IPS-20b (cell line): ENCODE results near the gene ORC2.
"Not testable (repeated sequence)": the region's sequence is repeated elsewhere in the genome, so short reads cannot be mapped to it uniquely, and the experiment has no call there.

Source experiments
- H3K27ac ChIP-seq: one replicate; pipeline ENCODE4 v1.5.1; 2013; ENCODE audit warnings: low read length
- H3K27me3 ChIP-seq: 2 replicates; pipeline ENCODE4 v1.6.1; 2013; ENCODE audit warnings: mild to moderate bottlenecking, low read length, inconsistent platforms; ENCODE audit not compliant: insufficient read depth
- H3K36me3 ChIP-seq: 2 replicates; pipeline ENCODE4 v1.6.1; 2013; ENCODE audit warnings: low read depth, mild to moderate bottlenecking, inconsistent platforms, low read length, moderate library complexity; ENCODE audit not compliant: insufficient read depth
- H3K4me1 ChIP-seq: 2 replicates; pipeline ENCODE4 v1.6.1; 2013; ENCODE audit warnings: mild to moderate bottlenecking, control low read depth, inconsistent platforms, low read length, moderate library complexity; ENCODE audit not compliant: insufficient read depth
- H3K4me3 ChIP-seq: 2 replicates; pipeline ENCODE4 v1.5.1; 2013; ENCODE audit warnings: mild to moderate bottlenecking, low read length, inconsistent platforms
- H3K9ac ChIP-seq: 2 replicates; pipeline ENCODE4 v1.6.1; 2013; ENCODE audit warnings: low read depth, mild to moderate bottlenecking, inconsistent platforms, low read length, moderate library complexity
- H3K9me3 ChIP-seq: 2 replicates; pipeline ENCODE4 v1.6.1; 2013; ENCODE audit warnings: mild to moderate bottlenecking, low read depth, low read length, inconsistent platforms; ENCODE audit not compliant: insufficient read depth

ORC2 gene

GRCh38 chr2:200968162-200968561 lies 4.7 kb upstream of the ORC2 start:
- peaks cover 3% of the 10 kb centered on the region; the same call in 1 of the 2 replicates for H3K4me1 ChIP-seq
- H3K36me3 ChIP-seq = no peaks in the 10 kb centered on the region
- H3K27ac ChIP-seq = no peak overlapping the region
- no peak overlapping the region for H3K9ac ChIP-seq
- no peaks in the 10 kb centered on the region for H3K9me3 ChIP-seq
- H3K4me3 ChIP-seq = no peak overlapping the region
- H3K27me3 ChIP-seq = no peaks in the 10 kb centered on the region

- no peaks in the 10 kb centered on the region for H3K9me3 ChIP-seq
- no peak overlapping the region for H3K9ac ChIP-seq
- H3K36me3 ChIP-seq = no peaks in the 10 kb centered on the region
- no peak overlapping the region for H3K27ac ChIP-seq
- no peak overlapping the region for H3K4me3 ChIP-seq
- H3K27me3 ChIP-seq = no peaks in the 10 kb centered on the region
- H3K4me1 ChIP-seq = peaks cover 6% of the 10 kb centered on the region
Observed at GRCh38 chr2:200966770-200967169, 3.3 kb upstream of the ORC2 start.

- peaks cover 13% of the 10 kb centered on the region for H3K36me3 ChIP-seq
- no peaks in the 10 kb centered on the region for H3K9me3 ChIP-seq
- H3K27ac ChIP-seq = no peak overlapping the region
- H3K9ac ChIP-seq = peak overlapping the region; percentile 94
- H3K4me3 ChIP-seq = peak overlapping the region; percentile 99
- H3K27me3 ChIP-seq = no peaks in the 10 kb centered on the region
- H3K4me1 ChIP-seq = peaks cover 10% of the 10 kb centered on the region
Observed at GRCh38 chr2:200964498-200964897, 1.0 kb upstream of the ORC2 start.

GRCh38 chr2:200963918-200964252 lies 425 bp upstream of the ORC2 start:
- peak overlapping the region; percentile 94 for H3K9ac ChIP-seq
- peaks cover 10% of the 10 kb centered on the region for H3K4me1 ChIP-seq
- H3K36me3 ChIP-seq = peaks cover 20% of the 10 kb centered on the region
- H3K27me3 ChIP-seq, H3K9me3 ChIP-seq: not testable (repeated sequence)
- peak overlapping the region; percentile 99 for H3K4me3 ChIP-seq
- peak overlapping the region; percentile 63 for H3K27ac ChIP-seq

DNA sequence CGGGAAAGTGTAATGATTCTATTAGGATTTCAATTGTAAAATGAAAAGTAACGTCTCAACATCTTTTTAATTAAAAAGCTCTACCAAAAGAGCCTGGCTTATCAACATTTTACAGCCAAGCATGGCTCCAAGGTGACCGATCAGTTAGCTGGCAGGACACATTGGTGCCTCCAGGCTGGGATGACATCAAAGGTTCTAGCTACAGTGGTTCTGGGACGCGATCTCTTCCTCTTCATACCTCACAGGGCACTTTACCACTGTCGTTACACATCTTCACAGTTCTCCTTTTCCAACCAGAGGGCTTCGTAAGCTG lies 693 bp downstream of the ORC2 start:
- peak overlapping the region; percentile 58 for H3K27ac ChIP-seq
- peak overlapping the region; percentile 94 for H3K9ac ChIP-seq
- peaks cover 31% of the 10 kb centered on the region for H3K36me3 ChIP-seq
- peak overlapping the region; percentile 99 for H3K4me3 ChIP-seq
- no peaks in the 10 kb centered on the region for H3K27me3 ChIP-seq
- peaks cover 10% of the 10 kb centered on the region; the same call in 1 of the 2 replicates for H3K4me1 ChIP-seq
- no peaks in the 10 kb centered on the region for H3K9me3 ChIP-seq

DNA sequence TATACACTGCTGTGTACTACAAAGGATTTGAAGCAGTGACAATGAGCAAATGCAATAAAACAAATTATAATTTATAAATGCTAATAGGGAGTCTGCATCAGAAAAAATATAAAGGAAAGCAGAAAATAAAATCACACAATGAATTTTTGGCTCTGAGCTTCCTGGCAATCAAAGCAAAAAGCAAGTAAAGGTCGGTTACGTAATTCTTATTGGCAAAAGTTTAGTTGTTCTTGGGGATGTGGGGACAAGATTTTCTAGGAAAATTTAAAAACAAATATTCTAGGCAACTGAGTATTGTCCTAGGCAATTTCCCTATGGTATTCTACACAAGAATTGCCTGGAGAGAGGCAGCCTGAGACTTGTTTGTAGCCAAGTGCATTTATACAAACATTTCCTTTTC lies 1.8 kb downstream of the ORC2 start:
- H3K27me3 ChIP-seq = no peaks in the 10 kb centered on the region
- peaks cover 42% of the 10 kb centered on the region for H3K36me3 ChIP-seq
- no peaks in the 10 kb centered on the region for H3K9me3 ChIP-seq
- H3K27ac ChIP-seq = no peak overlapping the region
- peak overlapping the region; percentile 94; the same call in 1 of the 2 replicates for H3K9ac ChIP-seq
- H3K4me3 ChIP-seq = peak overlapping the region; percentile 99
- peaks cover 10% of the 10 kb centered on the region; the same call in 1 of the 2 replicates for H3K4me1 ChIP-seq

DNA sequence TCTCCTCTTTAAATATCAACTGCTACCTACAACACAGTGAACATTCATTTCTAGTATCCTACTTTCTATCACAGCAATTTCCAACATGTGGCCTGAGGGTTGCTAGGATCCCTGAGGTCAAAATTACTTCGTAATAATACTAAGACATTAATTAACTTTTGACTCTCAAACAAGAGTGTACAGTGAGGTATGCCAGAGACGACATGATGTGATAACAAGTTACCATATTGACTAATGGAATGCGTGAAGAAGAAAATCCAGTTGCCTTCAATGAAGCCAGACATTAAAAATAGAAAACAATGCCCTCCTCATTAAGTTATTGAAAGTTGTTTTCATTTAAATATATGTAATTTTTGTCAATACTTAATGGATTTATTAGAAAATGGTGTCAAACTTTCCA lies 13.1 kb downstream of the ORC2 start:
- no peaks in the 10 kb centered on the region for H3K27me3 ChIP-seq
- no peak overlapping the region for H3K9ac ChIP-seq
- H3K4me3 ChIP-seq = no peak overlapping the region
- H3K36me3 ChIP-seq = peaks cover 90% of the 10 kb centered on the region
- no peak overlapping the region for H3K27ac ChIP-seq
- no peaks in the 10 kb centered on the region for H3K4me1 ChIP-seq
- H3K9me3 ChIP-seq = no peaks in the 10 kb centered on the region

- Histone ChIP-seq H3K4me3 (no peak overlapping the region), H3K27me3 (no peaks in the 10 kb centered on the region), H3K27ac (no peak overlapping the region), H3K9me3 (no peaks in the 10 kb centered on the region), H3K36me3 (peaks cover 94% of the 10 kb centered on the region), H3K9ac (no peak overlapping the region), H3K4me1 (no peaks in the 10 kb centered on the region; the same call in 1 of the 2 replicates)
Observed at GRCh38 chr2:200945395-200945729, 18.1 kb downstream of the ORC2 start.

DNA sequence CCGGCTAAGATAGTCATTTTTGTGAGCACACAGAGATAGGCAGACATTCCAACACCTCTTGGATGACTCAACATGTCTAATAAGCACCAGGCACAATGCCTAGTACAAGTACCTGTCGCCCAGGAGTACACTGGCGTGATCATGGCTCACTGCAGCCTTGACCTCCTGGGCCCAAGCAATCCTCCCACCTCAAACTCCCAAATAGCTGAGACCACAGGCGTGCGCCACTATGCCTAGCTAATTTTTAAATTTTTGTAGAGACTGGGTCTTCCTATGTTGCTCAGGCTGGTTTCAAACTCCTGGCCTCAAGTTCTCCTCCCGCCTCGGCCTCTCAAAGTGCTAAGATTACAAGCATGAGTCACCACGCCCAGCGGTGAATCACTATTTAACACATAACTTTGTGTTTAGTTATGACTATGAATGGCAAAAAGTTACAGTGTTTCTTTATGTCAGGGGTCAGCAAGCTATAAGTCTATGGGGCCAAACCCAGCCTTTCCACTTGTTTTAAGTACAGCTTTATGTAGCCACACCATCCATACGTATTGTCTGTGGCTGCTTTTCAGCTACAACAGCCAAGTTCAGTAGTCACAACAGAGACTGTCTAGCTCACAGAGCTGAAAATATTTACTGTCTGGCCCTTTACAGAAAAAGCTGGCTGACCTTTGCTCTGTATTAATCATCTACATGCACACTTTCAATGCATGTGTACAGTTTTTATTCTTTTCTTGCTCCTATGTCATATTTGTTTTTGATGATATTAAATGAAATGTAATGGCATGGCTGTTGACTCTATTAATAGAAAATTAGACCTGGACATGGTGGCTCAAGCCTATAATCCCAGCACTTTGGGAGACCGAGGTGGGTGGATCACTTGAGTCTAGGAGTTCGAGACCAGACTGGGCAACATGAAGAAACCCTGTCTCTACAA lies 18.7 kb downstream of the ORC2 start:
- no peak overlapping the region for H3K4me3 ChIP-seq
- H3K36me3 ChIP-seq = peaks cover 95% of the 10 kb centered on the region
- no peaks in the 10 kb centered on the region for H3K27me3 ChIP-seq
- no peaks in the 10 kb centered on the region for H3K9me3 ChIP-seq
- H3K27ac ChIP-seq = no peak overlapping the region
- no peaks in the 10 kb centered on the region; the same call in 1 of the 2 replicates for H3K4me1 ChIP-seq
- no peak overlapping the region for H3K9ac ChIP-seq

DNA sequence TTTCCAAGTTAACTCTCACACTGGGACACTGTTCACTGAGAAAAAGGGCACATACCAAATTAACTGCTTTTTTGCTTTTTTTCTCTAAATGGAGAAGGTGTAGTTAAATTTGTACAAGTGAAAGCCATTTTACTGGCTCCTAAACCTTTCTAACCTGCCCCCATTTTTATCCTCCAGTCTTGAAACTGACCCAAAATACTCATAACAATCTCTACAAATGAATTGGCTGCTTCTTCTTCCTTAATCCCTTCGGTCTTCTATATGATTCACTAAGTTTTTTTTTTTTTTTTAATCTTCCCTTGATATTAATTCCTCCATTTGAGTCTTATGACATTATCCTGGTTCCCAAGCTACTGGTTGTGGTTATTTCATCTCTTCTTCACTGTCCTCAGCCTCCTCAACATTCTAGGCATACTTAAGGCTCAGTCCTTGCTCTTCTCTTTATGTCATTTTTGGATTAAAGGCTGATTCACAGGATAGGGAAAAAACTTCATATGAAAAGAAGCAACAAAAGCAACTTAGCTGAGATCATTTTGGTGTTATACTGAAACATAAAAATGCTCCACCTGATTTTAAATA lies 19.8 kb downstream of the ORC2 start:
- no peak overlapping the region for H3K27ac ChIP-seq

GRCh38 chr2:200939832-200940231 lies 23.6 kb downstream of the ORC2 start:
- Histone ChIP-seq H3K9ac (no peak overlapping the region), H3K36me3 (peaks cover 97% of the 10 kb centered on the region), H3K4me3 (no peak overlapping the region), H3K27me3 (no peaks in the 10 kb centered on the region), H3K27ac (no peak overlapping the region), H3K4me1 (no peaks in the 10 kb centered on the region; the same call in 1 of the 2 replicates), H3K9me3 (no peaks in the 10 kb centered on the region)

More for the DNA sequence above, 19.8 kb downstream of the ORC2 start:
- Histone ChIP-seq H3K9ac (no peak overlapping the region), H3K4me1 (no peaks in the 10 kb centered on the region; the same call in 1 of the 2 replicates), H3K4me3 (no peak overlapping the region), H3K9me3 (no peaks in the 10 kb centered on the region), H3K36me3 (peaks cover 95% of the 10 kb centered on the region), H3K27me3 (no peaks in the 10 kb centered on the region)
